ENCODE results near the gene RAB9A. TPM values are rescaled to one million over a fixed set of nuclear protein-coding genes. Genes with fewer than 3 reads are reported as not detected.
A peak's percentile ranks its signal among the peaks of the same experiment; 100 is the strongest.

The RAB9A gene
- total and polyA plus RNA-seq, 10 of the 15 experiments (the other 5 are each of a cell fraction or from before 2014, with no cell fraction given) = 42.1 to 142 (median 49.9) TPM

- FAIRE-seq (no peak), ATAC-seq (peak; percentile 53), DNase-seq (ENCODE audit: low read depth, low spot score) (no peak)
- BruUV-seq (replicated peaks) = TSS peak; percentile 95
- peak overlapping the region; percentile 77 for H3K4me2 ChIP-seq (ENCODE audit: control insufficient read depth, insufficient read depth)
- CTCF ChIA-PET = interaction anchor here (0.7 to 10.2 kb wide), 11 partner anchors 9 to 333 kb away, joined by 3 to 89 read pairs (median 6); partner anchors contain the start of genes OFD1, RAB9A and TRAPPC2
- peaks cover 38% of the 10 kb centered on the region for H3K4me1 ChIP-seq (ENCODE audit: control insufficient read depth, insufficient read depth, low read length)
- in situ Hi-C loops (cut with MboI) (no loop called here), intact Hi-C loops (cut with micrococcal nuclease; ENCODE audit: unreplicated experiment) (loop anchor here (10.0 kb wide), 1 partner anchor 745 kb away; no protein-coding TSS in a partner anchor)
- no peaks in the 10 kb centered on the region for H3K9me3 ChIP-seq (replicated peaks; ENCODE audit: control insufficient read depth, insufficient read depth, low read length)
- H3K36me3 ChIP-seq (ENCODE audit: control insufficient read depth in 2 of 2, insufficient read depth in 2 of 2, low read length in 1 of 2) = peaks cover 1 to 3% of the 10 kb centered on the region in 2 experiments; a peak in 3 of 4 replicates
- RAD21 ChIA-PET (ENCODE audit: unreplicated experiment) = interaction anchor here (0.9 to 11.4 kb wide), 11 partner anchors 12 to 63 kb away, joined by 3 to 201 read pairs (median 11); partner anchors contain the start of genes OFD1, RAB9A and TRAPPC2
- no peak overlapping the region for H2AFZ ChIP-seq (ENCODE audit: control insufficient read depth, low read depth, low read length)
- SMC1A ChIA-PET (ENCODE audit: uncharacterized antibody, unreplicated experiment) = interaction anchor here (0.7 to 13.8 kb wide), 16 partner anchors 10 to 977 kb away, joined by 3 to 198 read pairs (median 8); partner anchors contain the start of genes OFD1, RAB9A and TRAPPC2
- H3K27ac ChIP-seq (ENCODE audit: control insufficient read depth, insufficient read depth) = peak overlapping the region; percentile 69
- POLR2A ChIA-PET = interaction anchor here (0.9 to 10.2 kb wide), 8 partner anchors 12 to 332 kb away, joined by 3 to 130 read pairs (median 20); partner anchors contain the start of genes OFD1, RAB9A and TRAPPC2
- H3K79me2 ChIP-seq (ENCODE audit: control insufficient read depth, insufficient read depth, low read length) = peaks cover 98% of the 10 kb centered on the region
- 11% methylated on average over 7 of the region's 7 CpGs for WGBS (ENCODE audit: insufficient coverage, insufficient replicate concordance, low lambda C conversion rate, missing lambda C conversion rate)
- no peaks in the 10 kb centered on the region for H3K27me3 ChIP-seq (replicated peaks in 1 of 2; ENCODE audit: control insufficient read depth in 2 of 2, insufficient read depth in 2 of 2, low read length in 1 of 2)
- no peak overlapping the region for H3K9ac ChIP-seq (ENCODE audit: control insufficient read depth, insufficient read depth, low read length)
- H3K4me3 ChIP-seq = peak overlapping the region; percentile 37; the same call in 1 of the 2 replicates
- peaks cover 9% of the 10 kb centered on the region for H4K20me1 ChIP-seq (ENCODE audit: control insufficient read depth, insufficient read depth)
- TF ChIP-seq ZBTB33 (IDR thresholded peaks at IDR 0.05) (no peak), ATF2 (IDR thresholded peaks at IDR 0.05; ENCODE audit: low read length) (peak; percentile 48; the same call in 1 of the 2 replicates), ZBTB40 (IDR thresholded peaks at IDR 0.05; ENCODE audit: borderline replicate concordance) (no peak), MEF2A (IDR thresholded peaks at IDR 0.05; ENCODE audit: insufficient read depth, low read depth, low read length) (0 out of 2 replicates have a peak, but pooled peaks have one; percentile 36), SKIL (IDR thresholded peaks at IDR 0.05; ENCODE audit: low read depth, poor library complexity, severe bottlenecking) (no peak), ATF7 (IDR thresholded peaks at IDR 0.05; ENCODE audit: low read depth) (peak; percentile 79), CREM (IDR thresholded peaks at IDR 0.05; ENCODE audit: low read depth) (0 out of 2 replicates have a peak, but pooled peaks have one; percentile 16), CHD1 (IDR thresholded peaks at IDR 0.05; ENCODE audit: low read depth, low read length) (no peak), NFIC (IDR thresholded peaks at IDR 0.05; ENCODE audit: low read depth, low read length) (peak; percentile 40; the same call in 1 of the 2 replicates), CREB1 (IDR thresholded peaks at IDR 0.05; ENCODE audit: low read depth) (peak; percentile 75), STAT1 (conservative IDR thresholded peaks at IDR 0.05) (no peak), PAX5 (IDR thresholded peaks at IDR 0.05; ENCODE audit: borderline replicate concordance, low read depth, low read length) (no peak), JUNB (IDR thresholded peaks at IDR 0.05) (peak; percentile 21; the same call in 1 of the 2 replicates)
These were observed 10.4 kb downstream of the RAB9A start for GRCh38 chrX:13699183-13699826.
